T-helper 1 cell treated with Interleukin-12 subunit alpha and Interleukin-12 subunit beta and Interleukin-4 antibody, amounts not matched to agents 30 μg/mL and 1 μg/mL, for 36 hours (primary cell): ENCODE measurements around the gene CXCL6.

Experiments used
- H3K27ac Mint-ChIP-seq: one replicate; pipeline ENCODE4 v1.8.0; 2021; ENCODE audit warnings: mild to moderate bottlenecking, mixed read lengths
- H3K27me3 Mint-ChIP-seq: one replicate; pipeline ENCODE4 v1.8.0; 2021; ENCODE audit warnings: low read depth, mixed read lengths
- H3K36me3 Mint-ChIP-seq: one replicate; pipeline ENCODE4 v1.8.0; 2021; ENCODE audit warnings: low read depth, mixed read lengths
- H3K4me1 Mint-ChIP-seq: one replicate; pipeline ENCODE4 v1.8.0; 2021; ENCODE audit warnings: low read depth, mixed read lengths
- H3K4me3 Mint-ChIP-seq: one replicate; pipeline ENCODE4 v1.8.0; 2021; ENCODE audit warnings: mild to moderate bottlenecking, moderate library complexity, mixed read lengths
- H3K9me3 Mint-ChIP-seq: one replicate; pipeline ENCODE4 v1.8.0; 2021; ENCODE audit warnings: mixed read lengths

Gene CXCL6

GRCh38 chr4:73836373-73837279 is at the start of gene CXCL6:
Gene CXCL6 (plus strand): TSS chr4:73836678. CDS start chr4:73836751, 73 bp downstream.
- Mint-ChIP-seq H3K4me3 (no peak within 1 kb of the TSS), H3K4me1 (no peaks in the 10 kb centered on the region), H3K27me3 (peaks cover 29% of the 10 kb centered on the region), H3K9me3 (no peaks in the 10 kb centered on the region), H3K36me3 (no peaks in the 10 kb centered on the region), H3K27ac (no peak within 1 kb of the TSS)

- H3K9me3 Mint-ChIP-seq = peaks cover 3% of the 10 kb centered on the region
- H3K4me3 Mint-ChIP-seq = no peak overlapping the region
- H3K27me3 Mint-ChIP-seq = peaks cover 6% of the 10 kb centered on the region
- no peaks in the 10 kb centered on the region for H3K4me1 Mint-ChIP-seq
- H3K36me3 Mint-ChIP-seq = no peaks in the 10 kb centered on the region
- no peak overlapping the region for H3K27ac Mint-ChIP-seq
Observed at GRCh38 chr4:73788411-73788810, 48.1 kb upstream of the CXCL6 start.

- no peak overlapping the region for H3K4me3 Mint-ChIP-seq
- no peaks in the 10 kb centered on the region for H3K36me3 Mint-ChIP-seq
- no peaks in the 10 kb centered on the region for H3K27me3 Mint-ChIP-seq
- no peaks in the 10 kb centered on the region for H3K4me1 Mint-ChIP-seq
- no peak overlapping the region for H3K27ac Mint-ChIP-seq
- H3K9me3 Mint-ChIP-seq = peaks cover 4% of the 10 kb centered on the region
Observed at GRCh38 chr4:73798842-73799241, 37.6 kb upstream of the CXCL6 start.

- Mint-ChIP-seq H3K27ac (no peak overlapping the region), H3K36me3 (no peaks in the 10 kb centered on the region), H3K4me3 (no peak overlapping the region), H3K27me3 (no peaks in the 10 kb centered on the region), H3K4me1 (no peaks in the 10 kb centered on the region), H3K9me3 (peaks cover 4% of the 10 kb centered on the region)
Observed at GRCh38 chr4:73800206-73800605, 36.3 kb upstream of the CXCL6 start.

GRCh38 chr4:73801692-73802091 is 34.8 kb upstream of the CXCL6 start:
- no peaks in the 10 kb centered on the region for H3K4me1 Mint-ChIP-seq
- no peak overlapping the region for H3K27ac Mint-ChIP-seq
- peaks cover 4% of the 10 kb centered on the region for H3K9me3 Mint-ChIP-seq
- H3K4me3 Mint-ChIP-seq = no peak overlapping the region
- H3K27me3 Mint-ChIP-seq = peaks cover 13% of the 10 kb centered on the region
- H3K36me3 Mint-ChIP-seq = no peaks in the 10 kb centered on the region

GRCh38 chr4:73803213-73803612 is 33.3 kb upstream of the CXCL6 start:
- Mint-ChIP-seq H3K27ac (no peak overlapping the region), H3K9me3 (peaks cover 4% of the 10 kb centered on the region), H3K36me3 (no peaks in the 10 kb centered on the region), H3K27me3 (peaks cover 18% of the 10 kb centered on the region), H3K4me1 (no peaks in the 10 kb centered on the region), H3K4me3 (no peak overlapping the region)

- Mint-ChIP-seq H3K4me1 (peaks cover 8% of the 10 kb centered on the region), H3K27ac (no peak overlapping the region), H3K4me3 (no peak overlapping the region), H3K27me3 (peaks cover 25% of the 10 kb centered on the region), H3K36me3 (peaks cover 3% of the 10 kb centered on the region), H3K9me3 (peaks cover 19% of the 10 kb centered on the region)
Observed at GRCh38 chr4:73810191-73810590, 26.3 kb upstream of the CXCL6 start.

- Mint-ChIP-seq H3K9me3 (peaks cover 21% of the 10 kb centered on the region), H3K27me3 (peaks cover 10% of the 10 kb centered on the region), H3K36me3 (peaks cover 5% of the 10 kb centered on the region), H3K4me3 (no peak overlapping the region), H3K4me1 (peaks cover 12% of the 10 kb centered on the region), H3K27ac (no peak overlapping the region)
Observed at GRCh38 chr4:73811841-73812240, 24.6 kb upstream of the CXCL6 start.

GRCh38 chr4:73814679-73815078 is 21.8 kb upstream of the CXCL6 start:
- Mint-ChIP-seq H3K4me1 (peaks cover 13% of the 10 kb centered on the region), H3K9me3 (peaks cover 25% of the 10 kb centered on the region), H3K27me3 (peaks cover 3% of the 10 kb centered on the region), H3K27ac (peak overlapping the region; percentile 77), H3K36me3 (peaks cover 5% of the 10 kb centered on the region), H3K4me3 (no peak overlapping the region)

GRCh38 chr4:73815145-73815544 is 21.3 kb upstream of the CXCL6 start:
- peak overlapping the region; percentile 77 for H3K27ac Mint-ChIP-seq
- H3K4me1 Mint-ChIP-seq = peaks cover 13% of the 10 kb centered on the region
- H3K27me3 Mint-ChIP-seq = peaks cover 3% of the 10 kb centered on the region
- H3K36me3 Mint-ChIP-seq = peaks cover 5% of the 10 kb centered on the region
- no peak overlapping the region for H3K4me3 Mint-ChIP-seq
- peaks cover 25% of the 10 kb centered on the region for H3K9me3 Mint-ChIP-seq

GRCh38 chr4:73816814-73817213 is 19.7 kb upstream of the CXCL6 start:
- peaks cover 13% of the 10 kb centered on the region for H3K4me1 Mint-ChIP-seq
- H3K4me3 Mint-ChIP-seq = no peak overlapping the region
- H3K27me3 Mint-ChIP-seq = peaks cover 3% of the 10 kb centered on the region
- peak overlapping the region; percentile 4 for H3K27ac Mint-ChIP-seq
- H3K9me3 Mint-ChIP-seq = peaks cover 25% of the 10 kb centered on the region
- peaks cover 5% of the 10 kb centered on the region for H3K36me3 Mint-ChIP-seq

GRCh38 chr4:73817341-73817740 is 19.1 kb upstream of the CXCL6 start:
- peaks cover 25% of the 10 kb centered on the region for H3K9me3 Mint-ChIP-seq
- no peak overlapping the region for H3K27ac Mint-ChIP-seq
- peaks cover 3% of the 10 kb centered on the region for H3K27me3 Mint-ChIP-seq

GRCh38 chr4:73821325-73821724 is 15.2 kb upstream of the CXCL6 start:
- H3K27me3 Mint-ChIP-seq = peaks cover 3% of the 10 kb centered on the region
- H3K4me3 Mint-ChIP-seq = no peak overlapping the region
- no peak overlapping the region for H3K27ac Mint-ChIP-seq
- peaks cover 3% of the 10 kb centered on the region for H3K4me1 Mint-ChIP-seq
- H3K36me3 Mint-ChIP-seq = no peaks in the 10 kb centered on the region
- peaks cover 4% of the 10 kb centered on the region for H3K9me3 Mint-ChIP-seq

More at GRCh38 chr4:73817341-73817740, 19.1 kb upstream of the CXCL6 start:
- Mint-ChIP-seq H3K4me1 (peaks cover 13% of the 10 kb centered on the region), H3K36me3 (peaks cover 5% of the 10 kb centered on the region), H3K4me3 (no peak overlapping the region)

- H3K4me1 Mint-ChIP-seq = no peaks in the 10 kb centered on the region
- H3K36me3 Mint-ChIP-seq = no peaks in the 10 kb centered on the region
- H3K9me3 Mint-ChIP-seq = peaks cover 9% of the 10 kb centered on the region
- H3K27me3 Mint-ChIP-seq = peaks cover 6% of the 10 kb centered on the region
- no peak overlapping the region for H3K4me3 Mint-ChIP-seq
- H3K27ac Mint-ChIP-seq = no peak overlapping the region
Observed at GRCh38 chr4:73822389-73822788, 14.1 kb upstream of the CXCL6 start.

GRCh38 chr4:73822812-73823504 is 13.5 kb upstream of the CXCL6 start:
- Mint-ChIP-seq H3K27me3 (peaks cover 4% of the 10 kb centered on the region), H3K4me1 (no peaks in the 10 kb centered on the region), H3K36me3 (no peaks in the 10 kb centered on the region), H3K27ac (no peak overlapping the region), H3K4me3 (no peak overlapping the region), H3K9me3 (peaks cover 5% of the 10 kb centered on the region)
